Measurements from ENCODE around the gene STRAP.
"Not testable (repeated sequence)": the region's sequence is repeated elsewhere in the genome, so short reads cannot be mapped to it uniquely, and the experiment has no call there.

The STRAP gene

GRCh38 chr12:15928346-15928745 lies 46.2 kb downstream of the STRAP start:
- DNase-seq (ENCODE audit: low read depth in 3 of 3), result no peak

GRCh38 chr12:15928870-15929571 lies 46.8 kb downstream of the STRAP start:
- no peak for DNase-seq (ENCODE audit: low read depth in 3 of 3)

GRCh38 chr12:15931590-15932053 lies 49.4 kb downstream of the STRAP start:
- DNase-seq (ENCODE audit: low read depth in 3 of 3), result no peak

- no peak for DNase-seq (ENCODE audit: low read depth in 3 of 3)
Measured at GRCh38 chr12:15932327-15932726, 50.1 kb downstream of the STRAP start.

GRCh38 chr12:15932971-15933370 lies 50.8 kb downstream of the STRAP start:
- DNase-seq (ENCODE audit: low read depth in 3 of 3), result no peak

- no peak for DNase-seq (ENCODE audit: low read depth in 3 of 3)
Measured at GRCh38 chr12:15933751-15934150, 51.6 kb downstream of the STRAP start.

- no peak for DNase-seq (ENCODE audit: low read depth in 3 of 3)
Measured at GRCh38 chr12:15936751-15937150, 54.6 kb downstream of the STRAP start.

GRCh38 chr12:15937902-15938301 lies 55.7 kb downstream of the STRAP start:
- no peak for DNase-seq (ENCODE audit: low read depth in 3 of 3)

GRCh38 chr12:15939111-15939510 lies 56.9 kb downstream of the STRAP start:
- no peak for DNase-seq (ENCODE audit: low read depth in 3 of 3)

GRCh38 chr12:15942475-15942874 lies 60.3 kb downstream of the STRAP start:
- no peak for DNase-seq (ENCODE audit: low read depth in 3 of 3)

GRCh38 chr12:15943519-15943918 lies 61.3 kb downstream of the STRAP start:
- not testable (repeated sequence) for DNase-seq (ENCODE audit: low read depth in 3 of 3)

GRCh38 chr12:15948461-15948860 lies 66.3 kb downstream of the STRAP start:
- not testable (repeated sequence) for DNase-seq (ENCODE audit: low read depth in 3 of 3)

All from stimulated activated CD4-positive, alpha-beta T cell treated with anti-CD3 and anti-CD28 coated beads, TNF-alpha, amount 100 ng/mL, for 24 hours (primary cell).